ENCODE measurements around the gene CHL1.

CHL1 gene

DNA sequence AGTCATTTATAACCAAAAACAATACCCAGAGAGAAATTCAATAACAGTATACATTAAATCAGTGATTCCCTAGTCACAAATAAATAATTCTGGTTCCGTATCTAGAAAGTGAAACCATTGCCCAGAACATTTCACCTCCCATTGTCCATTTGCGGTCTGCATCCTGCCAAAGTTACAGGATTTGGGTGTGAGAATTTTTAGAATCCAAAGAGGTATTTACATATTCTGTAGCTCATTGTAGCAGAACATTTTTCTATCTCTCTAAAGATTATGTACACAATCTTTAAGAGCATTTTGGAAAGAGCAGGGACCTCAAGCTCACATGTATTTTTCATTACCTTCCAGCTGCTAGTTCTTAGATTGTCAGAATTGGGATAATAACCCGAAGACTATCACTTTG is 261.6 kb downstream of the CHL1 start:
- DNase-seq (ENCODE audit: extremely low read depth in 1 of 2, low read depth in 1 of 2), result no peak

- DNase-seq (ENCODE audit: extremely low read depth in 1 of 2, low read depth in 1 of 2), result no peak
Measured at GRCh38 chr3:458653-459310, 262.2 kb downstream of the CHL1 start.
